Testis (tissue), 2 donors: ENCODE measurements around the gene CLCN4.

ENCODE experiments used
- CTCF ChIP-seq, 3 experiments: fragments of 450-650 bp in 2 of 3; fragments of 200-600 bp in 1 of 3; sonication (generic) in 1 of 3; IDR thresholded peaks; one replicate each; pipeline ENCODE4 v1.5.1; 2016 to 2019; ENCODE audit warnings: antibody characterized with exemption in 3 of 3, mild to moderate bottlenecking in 2 of 3, moderate library complexity in 1 of 3
- POLR2A ChIP-seq: fragments of 450-650 bp; IDR thresholded peaks from one replicate; pipeline ENCODE4 v1.6.1; 2017; ENCODE audit warnings: antibody characterized with exemption, mild to moderate bottlenecking, moderate library complexity

- TF ChIP-seq CTCF (IDR thresholded peaks at IDR 0.05) (no peak), POLR2A (no peak)
These were observed 41.5 kb downstream of the CLCN4 start for GRCh38 chrX:10198254-10198653.
